Hippocampal formation (tissue), 2 donors: ENCODE results near the gene ZFP28.

Source experiments
- DNase-seq, 2 donors: peaks; one replicate each; lab custom pipeline; 2025; lab: John Stamatoyannopoulos, UW

Gene ZFP28

DNA sequence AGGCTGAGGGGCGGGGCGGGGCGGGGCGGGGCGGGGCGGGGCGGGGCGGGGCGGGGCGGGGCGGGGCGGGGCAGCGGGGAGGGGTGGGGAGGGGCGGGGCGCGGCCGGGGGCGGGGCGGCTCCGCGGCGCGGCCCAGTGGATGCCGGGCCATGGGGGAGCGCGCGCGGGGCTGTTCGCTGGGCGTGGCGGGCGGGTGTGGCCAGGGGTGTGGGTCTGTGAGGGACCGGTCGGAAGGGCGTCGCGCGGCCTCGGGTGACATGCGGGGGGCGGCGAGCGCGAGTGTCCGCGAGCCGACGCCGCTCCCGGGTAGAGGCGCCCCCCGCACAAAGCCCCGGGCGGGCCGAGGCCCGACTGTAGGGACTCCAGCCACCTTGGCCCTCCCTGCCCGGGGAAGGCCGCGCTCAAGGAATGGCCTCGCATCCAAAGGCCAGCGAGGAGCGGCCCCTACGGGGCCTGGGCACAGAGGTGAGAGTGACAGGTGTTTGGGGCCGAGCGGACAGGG, at the start of gene ZFP28:
TSS of gene ZFP28 (plus strand) at position 188 of the 503 bp plus-strand sequence. CDS start at position 259, 71 bp downstream.
- DNase-seq, result no peak

DNA sequence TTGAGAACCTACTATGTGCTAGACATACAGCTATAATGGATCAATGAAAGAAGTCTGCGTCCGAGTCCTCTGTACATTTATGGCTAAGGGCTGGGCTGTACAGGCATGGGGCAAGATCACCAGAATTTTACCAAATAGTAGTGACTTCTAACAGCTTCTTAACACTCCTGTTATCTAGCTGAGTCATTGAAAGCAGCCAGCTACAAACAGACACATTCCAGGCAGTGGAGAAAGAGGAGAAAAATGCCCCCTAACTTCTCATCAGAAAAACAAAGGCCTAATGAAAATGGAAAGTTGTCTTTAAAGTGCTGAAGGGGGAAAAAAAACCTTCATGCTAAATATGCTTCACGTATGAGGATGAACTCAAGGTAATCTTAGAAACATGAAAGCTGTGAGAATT, 47.3 kb upstream of the ZFP28 start:
- no peak for DNase-seq

DNA sequence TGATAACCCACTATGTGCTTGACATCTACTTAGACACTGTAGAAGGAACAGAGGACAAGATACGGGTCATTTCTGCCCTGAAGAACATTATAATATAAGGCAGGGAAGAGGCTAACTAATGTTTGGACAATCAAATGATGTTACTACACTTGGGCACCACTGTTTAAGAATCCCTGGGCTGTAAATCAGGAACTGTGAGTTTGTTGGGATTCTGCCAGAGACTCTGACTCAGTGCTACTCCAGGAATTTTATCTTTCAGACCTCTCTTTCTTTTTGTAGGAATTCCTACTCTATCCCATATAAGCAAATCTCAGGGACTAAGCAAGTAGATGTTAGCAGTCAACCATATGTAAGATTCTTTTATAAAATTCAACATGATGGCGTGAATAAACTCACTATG, 34.2 kb upstream of the ZFP28 start:
- no peak for DNase-seq

DNA sequence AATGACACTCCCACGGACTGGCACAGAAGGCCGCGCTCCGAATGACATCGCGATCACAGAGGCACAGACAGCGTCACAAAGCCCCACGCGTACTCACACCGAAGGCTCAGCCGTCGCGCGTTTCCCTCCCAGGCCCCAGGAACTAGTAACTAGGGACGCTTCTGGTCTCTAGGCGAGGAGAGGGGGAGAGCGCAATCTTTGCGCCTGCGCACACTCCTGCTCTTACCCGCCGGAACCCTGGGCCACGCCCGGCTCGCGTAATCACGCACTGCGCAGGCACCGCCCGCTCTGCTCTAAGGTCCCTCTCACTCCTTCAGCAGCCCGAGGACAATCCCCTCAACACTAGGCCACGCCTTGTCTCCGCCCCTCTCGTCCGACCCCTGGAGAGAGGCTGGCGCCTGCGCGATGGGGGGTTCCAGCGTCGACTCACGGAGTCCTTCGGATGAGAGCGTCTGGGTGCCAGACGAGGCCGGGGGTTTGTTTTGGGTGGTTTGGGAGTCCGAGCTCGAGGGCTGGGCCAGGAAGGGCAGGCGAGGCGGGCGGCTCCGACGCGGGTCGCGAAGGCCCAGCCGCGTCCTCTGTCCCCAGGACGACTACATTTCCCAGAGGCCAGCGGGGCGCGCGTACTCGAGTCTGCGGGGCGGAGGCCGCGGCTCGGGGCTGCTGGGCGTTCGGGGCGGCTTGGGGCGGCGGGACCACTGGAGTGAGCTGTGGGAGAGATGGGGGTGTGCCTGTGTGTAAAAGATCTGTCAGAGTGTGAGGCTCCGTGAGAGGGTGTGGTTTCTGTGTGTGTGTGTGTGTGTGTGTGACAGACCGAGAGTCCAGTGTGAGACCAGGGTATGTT, 31.1 kb upstream of the ZFP28 start, which contains the start of gene ZNF471:
TSS of gene ZNF471 (plus strand) at position 410 of the 844 bp plus-strand sequence. CDS start 3,717 bp downstream, outside the sequence.
- DNase-seq, result peak; percentile 97 to 99

DNA sequence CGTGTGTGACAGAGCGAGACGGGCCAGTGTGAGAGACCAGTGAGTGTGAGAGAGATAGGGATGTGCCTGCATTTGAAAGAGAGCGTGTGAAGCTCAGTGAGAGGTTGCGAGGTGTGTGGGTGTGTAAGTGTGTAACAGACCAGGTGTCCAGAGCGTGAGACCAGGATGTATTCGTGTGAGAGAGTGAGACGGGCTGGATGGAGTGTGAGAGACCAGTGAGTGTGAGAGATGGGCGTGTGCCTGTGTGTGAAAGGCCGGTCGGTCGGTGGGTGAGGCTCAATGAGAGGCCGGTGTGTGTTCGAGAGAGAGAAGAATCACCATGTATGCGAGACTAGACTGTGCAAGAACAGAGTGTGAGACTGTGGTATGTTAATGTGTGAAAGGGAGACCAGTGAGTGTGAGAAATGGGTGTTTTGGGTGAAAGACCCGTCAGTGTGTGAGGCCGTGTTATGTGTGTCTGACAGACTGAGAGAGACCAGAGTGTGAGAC, 30.4 kb upstream of the ZFP28 start:
- DNase-seq, result peak in 1 of 2 donors; percentile 1

DNA sequence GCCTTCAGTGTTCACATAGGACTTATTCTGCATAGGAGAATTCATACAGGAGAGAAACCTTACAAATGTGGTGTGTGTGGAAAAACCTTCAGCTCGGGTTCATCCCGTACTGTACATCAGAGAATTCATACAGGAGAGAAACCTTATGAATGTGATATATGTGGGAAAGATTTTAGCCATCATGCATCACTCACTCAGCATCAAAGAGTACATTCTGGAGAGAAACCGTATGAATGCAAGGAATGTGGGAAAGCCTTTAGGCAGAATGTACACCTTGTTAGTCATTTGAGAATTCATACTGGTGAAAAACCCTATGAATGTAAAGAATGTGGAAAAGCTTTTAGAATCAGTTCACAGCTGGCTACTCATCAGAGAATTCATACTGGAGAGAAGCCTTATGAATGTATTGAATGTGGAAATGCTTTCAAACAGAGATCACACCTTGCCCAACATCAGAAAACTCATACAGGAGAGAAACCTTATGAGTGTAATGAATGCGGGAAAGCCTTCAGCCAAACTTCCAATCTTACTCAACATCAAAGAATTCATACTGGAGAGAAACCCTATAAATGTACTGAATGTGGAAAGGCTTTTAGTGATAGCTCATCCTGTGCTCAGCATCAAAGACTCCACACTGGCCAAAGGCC, 13.4 kb upstream of the ZFP28 start:
- no peak for DNase-seq

DNA sequence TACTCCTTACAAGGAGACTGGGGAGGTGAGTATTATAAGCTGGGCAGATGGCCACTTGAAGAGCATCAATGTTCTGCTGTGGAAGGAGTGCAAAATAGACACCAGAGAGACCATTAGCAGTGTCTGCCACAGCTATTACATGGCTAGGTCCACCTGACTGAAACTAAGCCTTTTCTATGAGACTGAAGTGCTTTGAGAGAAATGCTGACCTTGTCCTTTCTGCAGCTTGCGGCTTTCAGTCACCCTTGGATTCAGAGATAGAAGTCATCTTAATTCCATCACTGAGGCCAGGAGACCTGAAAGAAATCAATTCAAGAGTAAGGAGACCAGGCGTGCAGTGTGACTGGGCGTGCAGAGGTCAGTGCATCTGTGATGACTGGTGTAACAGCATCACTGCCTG, 1.3 kb upstream of the ZFP28 start:
- DNase-seq, result no peak

DNA sequence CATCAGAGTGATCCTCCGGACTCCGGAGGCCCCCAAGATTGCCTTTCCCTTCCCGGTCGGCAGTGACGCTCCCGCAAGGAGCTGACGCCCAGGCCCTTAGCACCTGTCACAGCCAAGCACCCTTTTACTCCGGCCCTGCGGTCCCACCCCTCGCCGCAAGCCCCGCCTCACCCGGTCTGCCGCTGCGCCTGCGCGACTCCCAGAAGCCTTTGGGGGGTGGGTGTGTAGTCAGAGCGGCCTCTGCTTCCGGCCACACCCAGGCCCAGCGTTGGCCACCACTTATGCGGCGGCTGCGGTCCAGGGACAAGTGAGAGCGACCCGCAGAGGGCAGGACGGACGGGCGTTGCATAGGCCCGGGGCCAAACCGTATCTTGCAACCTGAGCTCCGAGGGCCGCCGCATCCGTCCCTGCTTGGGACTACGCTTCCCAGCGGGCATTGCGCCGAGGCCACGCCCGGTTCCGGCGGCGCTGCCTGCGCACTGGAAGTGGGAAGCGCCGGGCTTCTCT, 441 bp upstream of the ZFP28 start:
- peak; percentile 59 to 96 for DNase-seq

DNA sequence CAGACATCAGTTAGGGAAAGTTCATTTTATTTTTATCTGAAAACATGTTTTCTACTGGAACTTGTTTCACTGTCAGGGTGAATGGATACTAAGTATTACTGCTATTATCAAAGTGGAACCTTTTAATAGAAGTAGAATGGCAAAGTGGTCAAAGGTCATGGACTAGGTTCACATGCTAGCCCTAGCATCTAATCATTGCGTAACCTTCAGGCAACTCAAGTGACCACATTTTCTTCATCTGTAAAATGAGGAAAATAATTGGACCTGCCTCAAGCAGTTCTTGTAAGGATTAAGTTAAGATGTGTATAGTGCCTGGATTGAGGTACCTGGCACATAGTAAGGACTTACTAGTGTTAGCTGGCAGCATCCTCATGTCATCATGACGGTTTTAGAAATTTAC, 5.0 kb downstream of the ZFP28 start:
- no peak for DNase-seq

DNA sequence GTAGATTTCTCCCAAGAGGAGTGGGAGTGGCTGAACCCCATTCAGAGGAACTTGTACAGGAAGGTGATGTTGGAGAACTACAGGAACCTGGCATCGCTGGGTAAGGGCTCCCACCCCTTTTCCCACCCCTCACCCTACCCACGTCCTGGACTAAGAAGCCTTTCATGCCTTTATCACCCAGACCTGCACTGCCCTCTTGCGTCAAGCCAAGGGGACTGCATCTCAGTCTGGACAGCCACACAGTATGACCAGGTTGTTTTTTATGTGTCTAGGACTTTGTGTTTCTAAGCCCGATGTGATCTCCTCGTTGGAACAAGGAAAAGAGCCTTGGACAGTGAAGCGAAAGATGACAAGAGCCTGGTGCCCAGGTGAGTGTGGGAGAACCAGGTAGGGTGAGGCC, 8.8 kb downstream of the ZFP28 start:
- no peak for DNase-seq

DNA sequence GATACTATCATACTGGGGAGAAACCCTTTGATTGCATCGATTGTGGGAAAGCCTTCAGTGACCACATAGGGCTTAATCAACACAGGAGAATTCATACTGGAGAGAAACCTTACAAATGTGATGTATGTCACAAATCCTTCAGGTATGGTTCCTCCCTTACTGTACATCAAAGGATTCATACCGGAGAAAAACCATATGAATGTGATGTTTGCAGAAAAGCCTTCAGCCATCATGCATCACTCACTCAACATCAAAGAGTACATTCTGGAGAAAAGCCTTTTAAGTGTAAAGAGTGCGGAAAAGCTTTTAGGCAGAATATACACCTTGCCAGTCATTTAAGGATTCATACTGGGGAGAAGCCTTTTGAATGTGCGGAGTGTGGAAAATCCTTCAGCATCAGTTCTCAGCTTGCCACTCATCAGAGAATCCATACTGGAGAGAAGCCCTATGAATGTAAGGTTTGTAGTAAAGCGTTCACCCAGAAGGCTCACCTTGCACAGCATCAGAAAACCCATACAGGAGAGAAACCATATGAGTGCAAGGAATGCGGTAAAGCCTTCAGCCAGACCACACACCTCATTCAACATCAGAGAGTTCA, 15.6 kb downstream of the ZFP28 start:
- no peak for DNase-seq

DNA sequence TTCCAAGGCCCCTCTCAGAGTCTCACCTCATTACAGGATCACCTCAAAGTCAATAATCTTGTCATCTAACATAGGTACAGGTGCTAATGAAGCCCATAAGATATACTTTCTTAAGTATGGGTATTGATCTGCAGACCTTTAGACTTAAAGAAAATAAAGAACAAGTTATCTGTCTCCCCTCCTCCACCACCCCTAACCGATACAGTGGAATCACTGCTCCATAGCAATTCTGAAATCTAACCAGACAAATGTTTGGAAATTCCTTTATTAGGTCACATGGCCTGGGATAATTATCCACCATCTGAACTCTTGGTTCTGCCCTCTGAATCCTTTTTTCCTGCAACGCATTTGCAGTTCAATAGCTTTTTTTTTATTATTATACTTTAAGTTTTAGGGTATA, 24.0 kb downstream of the ZFP28 start:
- DNase-seq, result no peak

DNA sequence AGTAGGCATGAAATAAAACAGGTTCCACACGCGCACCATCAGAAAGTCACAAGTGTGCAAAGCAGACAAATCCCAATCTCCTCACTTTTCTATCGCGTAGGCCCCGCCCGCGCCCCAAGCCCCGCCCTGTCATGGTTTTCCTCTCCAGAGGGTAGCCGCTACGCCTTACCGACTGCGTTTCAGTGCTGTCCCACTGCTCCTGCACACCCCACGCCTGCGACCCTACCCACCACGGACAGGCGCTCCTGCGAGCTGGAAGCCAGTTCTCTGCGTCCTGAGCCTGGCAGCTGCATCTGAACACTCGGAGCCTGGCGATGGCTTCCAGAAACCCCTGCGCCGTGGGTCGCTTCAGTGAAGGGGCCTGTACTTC, 28.1 kb downstream of the ZFP28 start:
- peak in 1 of 2 donors; percentile 5 for DNase-seq

DNA sequence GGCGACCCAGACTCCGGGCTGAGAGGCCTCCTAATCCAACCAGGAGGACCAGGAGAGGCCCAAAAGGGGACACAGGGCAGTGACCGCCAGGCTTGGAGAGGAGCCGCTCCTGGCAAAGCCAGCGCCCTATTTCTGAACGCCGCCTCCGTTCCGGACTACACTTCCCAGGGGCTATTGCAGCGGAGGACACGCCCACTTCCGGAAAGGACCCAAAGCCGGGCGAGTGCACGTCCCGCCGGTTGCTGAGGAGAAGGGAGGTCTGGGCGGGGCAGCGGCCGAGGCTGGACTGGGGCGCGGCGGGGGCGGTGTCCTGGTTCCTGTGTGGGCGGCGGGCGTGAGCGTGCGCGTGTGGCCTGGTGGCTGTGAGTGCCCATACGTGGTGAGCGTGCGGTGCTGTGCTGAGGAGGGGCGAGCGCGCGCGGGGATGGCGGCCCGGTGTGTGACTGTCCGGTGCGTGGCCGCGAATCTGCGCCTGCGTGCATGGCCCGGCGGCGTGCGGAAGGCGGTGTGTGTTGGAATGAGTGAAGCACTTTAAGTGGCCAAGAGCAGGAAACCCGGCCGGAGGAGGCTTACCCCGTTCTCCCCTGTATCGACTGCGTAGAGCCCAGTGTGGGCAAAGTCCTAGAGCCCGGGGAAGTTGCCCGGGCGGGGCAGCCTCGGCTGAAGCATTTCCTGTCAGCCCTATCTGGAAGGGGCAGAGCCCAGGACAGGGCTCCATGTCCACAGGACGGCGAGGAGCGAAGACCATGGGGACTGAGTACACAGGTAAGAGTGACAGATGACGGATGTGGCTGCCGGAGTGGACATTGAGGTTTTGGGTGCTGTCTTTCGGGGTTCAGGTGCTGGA, 28.7 kb downstream of the ZFP28 start, which contains the start of gene ZNF470:
TSS of gene ZNF470 (plus strand) at position 195 of the 847 bp plus-strand sequence. CDS start 2,844 bp downstream, outside the sequence.
- DNase-seq, result peak; percentile 84 to 91

DNA sequence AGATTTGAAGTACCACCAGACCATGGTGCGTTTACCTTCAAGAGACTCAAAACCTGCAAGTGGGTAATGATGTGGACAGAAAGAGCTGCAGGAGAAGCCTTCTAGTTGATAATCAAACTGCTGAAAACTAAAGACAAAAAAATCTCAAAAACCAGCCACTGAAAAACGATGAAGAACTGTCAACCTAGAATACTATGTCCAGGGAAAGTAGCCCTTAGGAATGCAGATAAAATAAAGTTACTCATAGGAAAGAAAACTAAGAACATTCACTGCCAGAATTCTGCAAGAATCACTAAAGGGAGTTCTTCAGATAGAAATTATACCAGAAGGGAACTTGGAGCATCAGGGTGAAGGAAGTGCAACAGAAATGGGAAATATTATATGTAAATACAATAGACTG, 33.8 kb downstream of the ZFP28 start:
- DNase-seq, result no peak

DNA sequence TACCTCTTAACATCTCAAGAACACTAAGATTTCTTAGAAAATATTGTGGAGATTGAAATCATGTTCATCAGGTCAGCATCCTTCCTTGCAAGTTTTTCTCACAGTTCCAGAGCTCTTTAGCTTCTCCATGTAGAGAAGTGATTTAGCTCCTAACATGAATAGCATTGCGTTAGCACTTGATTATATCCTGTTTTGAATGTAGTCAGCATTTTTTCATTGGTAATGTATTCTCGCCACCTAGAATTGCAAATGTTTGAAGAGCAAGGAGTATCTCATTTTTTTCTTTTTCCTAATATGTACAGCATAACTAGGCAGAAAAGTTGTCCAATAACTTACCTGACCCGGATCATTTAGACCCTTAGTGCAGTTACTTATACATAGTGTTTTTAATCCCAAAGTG, 35.2 kb downstream of the ZFP28 start:
- DNase-seq, result no peak

DNA sequence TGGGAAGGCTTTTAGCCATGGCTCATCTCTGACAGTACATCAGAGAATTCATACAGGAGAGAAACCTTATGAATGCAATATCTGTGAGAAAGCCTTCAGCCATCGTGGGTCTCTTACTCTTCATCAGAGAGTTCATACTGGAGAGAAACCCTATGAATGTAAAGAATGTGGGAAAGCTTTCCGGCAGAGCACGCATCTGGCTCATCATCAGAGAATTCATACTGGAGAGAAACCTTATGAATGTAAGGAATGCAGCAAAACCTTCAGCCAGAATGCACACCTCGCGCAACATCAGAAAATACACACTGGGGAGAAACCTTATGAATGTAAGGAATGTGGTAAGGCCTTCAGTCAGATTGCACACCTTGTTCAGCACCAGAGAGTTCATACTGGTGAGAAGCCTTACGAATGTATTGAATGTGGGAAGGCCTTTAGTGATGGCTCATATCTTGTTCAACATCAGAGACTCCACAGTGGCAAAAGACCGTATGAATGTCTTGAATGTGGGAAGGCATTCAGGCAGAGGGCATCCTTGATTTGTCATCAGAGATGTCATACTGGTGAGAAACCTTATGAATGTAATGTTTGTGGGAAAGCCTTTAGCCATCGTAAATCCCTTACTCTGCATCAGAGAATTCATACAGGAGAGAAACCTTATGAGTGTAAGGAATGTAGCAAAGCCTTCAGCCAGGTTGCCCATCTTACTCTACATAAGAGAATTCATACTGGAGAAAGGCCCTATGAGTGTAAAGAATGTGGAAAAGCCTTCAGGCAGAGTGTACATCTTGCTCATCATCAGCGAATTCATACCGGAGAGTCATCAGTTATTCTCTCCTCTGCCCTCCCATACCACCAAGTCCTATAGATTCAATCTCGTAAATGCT, 39.2 kb downstream of the ZFP28 start:
- no peak for DNase-seq

DNA sequence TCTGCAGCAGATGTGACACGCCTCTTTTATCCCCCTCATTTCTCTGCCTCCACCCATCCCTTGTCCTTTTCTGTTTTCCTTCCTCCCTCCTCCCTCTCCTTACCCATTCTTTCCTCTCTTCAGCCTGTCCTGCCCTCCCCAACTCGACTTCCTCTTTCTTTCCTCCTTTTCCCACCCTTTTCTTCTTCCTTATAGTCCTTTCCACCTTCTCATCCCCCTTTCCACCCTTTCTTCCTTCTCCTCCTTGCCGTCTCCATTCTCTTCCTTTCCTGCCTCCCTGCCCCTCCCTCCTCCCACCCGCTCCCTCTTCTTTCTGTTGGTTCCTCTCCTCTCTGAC, 55.7 kb downstream of the ZFP28 start:
- no peak for DNase-seq

DNA sequence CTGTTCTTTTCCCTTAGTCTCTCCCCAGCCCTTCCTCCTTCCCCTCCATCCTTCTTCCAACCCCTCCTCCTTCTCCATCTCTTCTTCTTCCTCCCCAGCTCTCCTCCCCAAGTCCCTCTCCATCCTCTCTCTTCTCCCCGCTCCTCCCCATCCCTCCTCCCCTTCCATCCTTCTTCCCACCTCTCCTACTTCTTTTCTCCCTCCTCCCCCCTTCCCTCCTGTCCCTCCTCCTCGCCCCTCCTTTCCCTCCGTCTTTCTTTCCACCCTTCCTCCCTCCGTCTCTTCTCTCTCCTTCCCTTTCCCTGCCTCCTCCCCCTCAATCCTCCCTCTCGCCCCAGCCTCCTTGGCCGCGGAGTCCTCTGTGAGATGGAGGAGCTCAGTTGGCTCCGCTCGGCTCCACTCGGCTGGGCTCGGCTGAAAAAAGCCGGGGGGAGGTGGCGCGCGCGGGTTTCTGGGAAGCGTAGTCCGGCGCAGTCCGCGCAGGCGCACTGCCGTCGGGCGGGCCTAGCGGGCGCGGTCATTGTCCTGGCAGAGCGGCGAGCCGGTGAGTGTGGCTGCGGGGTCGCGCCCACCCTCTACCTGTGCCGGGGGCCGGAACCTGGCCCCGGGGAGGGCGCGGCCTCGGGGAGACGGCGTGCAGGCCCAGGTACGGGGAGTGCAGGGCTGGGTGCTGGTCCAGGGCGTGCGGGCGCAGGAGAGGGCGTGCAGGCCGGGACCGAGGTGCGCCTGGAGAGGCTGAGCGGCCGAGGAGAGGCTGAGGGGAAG, 56.2 kb downstream of the ZFP28 start, which contains the start of gene ZNF71:
TSS of gene ZNF71 (plus strand) at position 520 of the 765 bp plus-strand sequence. CDS start 6,257 bp downstream, outside the sequence.
- DNase-seq, result peak; percentile 57 to 85
